GM08714 (cell line): Measurements from ENCODE around the gene RPS27A.
"Not testable (repeated sequence)": the region's sequence is repeated elsewhere in the genome, so short reads cannot be mapped to it uniquely, and the experiment has no call there.

Source experiments
- H3K4me3 ChIP-seq: fragments of 200-500 bp; sonication (Bioruptor generic); 2 replicates; pipeline ENCODE4 v1.5.1; 2014; ENCODE audit warnings: mild to moderate bottlenecking, low read length, inconsistent platforms
- ZNF274 ChIP-seq: IDR thresholded peaks from 2 replicates; pipeline ENCODE4 v1.6.1; 2012; ENCODE audit warnings: mild to moderate bottlenecking, low read depth, low read length

RPS27A gene

DNA sequence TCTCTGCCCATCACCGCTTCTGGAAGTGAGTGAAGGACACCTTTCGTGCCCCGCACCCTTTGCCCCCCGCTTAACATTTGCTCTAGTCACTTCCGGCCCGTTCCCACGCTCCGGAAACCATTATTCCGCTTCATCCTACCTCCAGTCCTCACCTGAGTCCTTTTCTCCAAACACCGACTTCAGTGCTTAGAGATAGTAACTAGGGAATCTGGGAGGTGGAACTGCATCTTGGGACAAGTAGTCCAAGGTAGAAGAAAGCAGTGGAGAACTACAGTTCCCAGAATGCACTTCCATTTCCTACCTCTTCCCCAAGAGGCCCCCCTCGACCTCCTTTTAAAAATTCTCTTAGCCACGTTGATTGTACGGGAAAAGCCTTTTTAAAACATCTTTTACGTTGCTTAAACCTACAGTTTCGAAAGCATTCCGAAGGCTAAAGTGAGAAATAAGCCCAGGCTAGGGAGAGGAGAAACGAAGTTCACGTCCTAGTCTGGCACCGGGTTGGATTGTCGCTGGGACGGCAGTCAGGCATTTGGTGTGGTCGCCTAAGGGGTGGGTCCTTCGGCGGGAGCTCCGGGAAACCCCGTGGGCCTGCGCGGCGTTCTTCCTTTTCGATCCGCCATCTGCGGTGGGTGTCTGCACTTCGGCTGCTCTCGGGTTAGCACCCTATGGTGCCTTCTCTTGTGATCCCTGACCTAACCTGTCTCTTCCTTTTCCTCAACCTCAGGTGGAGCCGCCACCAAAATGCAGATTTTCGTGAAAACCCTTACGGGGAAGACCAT, at the start of gene RPS27A, which contains the start of gene CLHC1:
Gene RPS27A (plus strand): TSS at position 605 of the 779 bp plus-strand sequence. CDS start 137 bp downstream, at position 742.
Gene CLHC1 (minus strand): TSS at position 210 of the 779 bp plus-strand sequence. CDS start 9,882 bp downstream, outside the sequence.
- TF ChIP-seq ZNF274 = no peak
- peak within 1 kb of the TSS; percentile 74 for H3K4me3 ChIP-seq

DNA sequence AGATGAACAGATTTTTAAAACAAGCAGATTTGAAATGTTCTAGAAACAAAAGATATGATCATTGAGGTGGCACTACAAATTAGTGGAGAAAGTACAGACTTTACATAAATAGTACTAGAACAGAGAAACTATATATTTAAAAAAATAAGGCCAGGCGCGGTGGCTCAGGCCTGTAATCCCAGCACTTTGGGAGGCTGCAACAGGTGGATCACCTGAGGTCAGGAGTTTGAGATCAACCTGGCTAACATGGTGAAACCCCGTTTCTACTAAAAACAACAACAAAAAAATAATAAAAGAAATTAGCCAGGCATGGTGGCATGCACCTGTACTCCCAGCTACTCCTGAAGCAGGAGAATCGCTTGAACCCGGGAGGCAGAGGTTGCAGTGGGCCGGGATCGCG, 45.7 kb upstream of the RPS27A start:
- H3K4me3 ChIP-seq = not testable (repeated sequence)

DNA sequence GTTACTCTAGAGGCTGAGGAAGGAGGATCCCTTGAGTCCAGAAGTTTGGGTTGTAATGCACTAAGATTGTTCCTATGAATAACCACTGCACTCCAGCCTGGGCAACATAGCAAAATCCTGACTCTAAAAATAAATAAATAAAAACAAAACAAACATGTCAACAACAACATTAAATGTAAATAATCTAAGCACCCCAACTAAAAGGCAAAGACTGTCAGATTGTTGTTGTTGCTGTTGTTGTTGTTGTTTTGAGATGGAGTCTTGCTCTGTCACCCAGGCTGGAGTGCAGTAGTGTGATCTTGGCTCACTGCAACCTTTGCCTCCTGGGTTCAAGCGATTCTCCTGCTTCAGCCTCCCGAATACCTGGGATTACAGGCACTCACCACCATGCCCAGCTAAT, 40.6 kb upstream of the RPS27A start:
- H3K4me3 ChIP-seq = not testable (repeated sequence)

DNA sequence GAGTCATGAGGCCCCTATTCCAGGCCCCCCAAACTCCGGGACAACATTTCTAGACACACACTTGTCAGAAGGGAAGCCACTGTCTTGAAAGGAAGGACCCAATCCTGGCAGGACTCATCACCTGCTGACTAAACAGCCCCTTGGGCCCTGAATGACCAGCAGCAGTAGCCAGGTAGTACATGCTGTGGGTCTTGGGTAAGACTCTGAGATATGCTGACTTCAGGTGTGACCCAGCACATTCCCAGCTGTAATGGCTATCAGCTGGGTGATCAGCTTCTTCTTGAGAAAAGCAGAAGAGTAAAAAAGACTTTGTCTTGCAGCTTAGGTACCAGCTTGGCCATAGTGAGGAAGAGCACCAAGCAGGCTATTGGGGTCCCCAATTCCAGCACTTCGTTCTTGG, 36.0 kb upstream of the RPS27A start:
- H3K4me3 ChIP-seq = no peak overlapping the region
- TF ChIP-seq ZNF274 = no peak

DNA sequence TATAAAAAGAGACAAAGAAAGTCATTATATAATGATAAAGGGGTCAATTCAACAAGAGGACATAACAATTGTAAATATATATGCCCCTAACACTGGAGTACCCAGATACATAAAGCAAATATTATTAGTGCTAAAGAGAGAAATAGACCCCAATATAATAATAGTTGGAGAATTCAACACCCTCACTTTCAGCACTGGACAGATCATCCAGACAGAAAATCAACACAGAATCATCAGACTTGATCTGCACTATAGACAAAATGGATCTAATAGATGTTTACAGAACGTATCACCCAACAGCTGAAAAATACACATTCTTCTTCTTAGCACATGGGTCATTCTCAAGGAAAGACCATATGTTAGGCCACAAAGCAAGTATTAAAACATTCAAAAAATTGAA, 32.1 kb upstream of the RPS27A start:
- no peak for TF ChIP-seq ZNF274
- no peak overlapping the region for H3K4me3 ChIP-seq

DNA sequence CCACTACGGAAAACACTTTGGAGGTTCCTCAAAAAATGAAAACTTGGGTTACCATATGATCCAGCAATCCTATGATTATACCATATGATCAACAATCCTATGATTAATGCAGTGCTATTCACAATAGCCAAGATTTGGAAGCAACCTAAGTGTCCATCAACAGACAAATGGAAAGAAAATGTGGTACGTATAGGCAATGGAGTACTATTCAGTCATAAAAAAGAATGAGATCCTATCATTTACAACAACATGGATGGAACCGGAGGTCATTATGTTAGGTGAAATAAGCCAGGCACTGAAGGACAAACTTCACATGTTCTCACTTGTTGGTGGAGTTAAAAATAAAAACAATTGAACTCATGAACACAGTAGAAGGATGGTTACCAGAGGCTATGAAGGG, 28.0 kb upstream of the RPS27A start:
- no peak overlapping the region for H3K4me3 ChIP-seq
- no peak for TF ChIP-seq ZNF274

DNA sequence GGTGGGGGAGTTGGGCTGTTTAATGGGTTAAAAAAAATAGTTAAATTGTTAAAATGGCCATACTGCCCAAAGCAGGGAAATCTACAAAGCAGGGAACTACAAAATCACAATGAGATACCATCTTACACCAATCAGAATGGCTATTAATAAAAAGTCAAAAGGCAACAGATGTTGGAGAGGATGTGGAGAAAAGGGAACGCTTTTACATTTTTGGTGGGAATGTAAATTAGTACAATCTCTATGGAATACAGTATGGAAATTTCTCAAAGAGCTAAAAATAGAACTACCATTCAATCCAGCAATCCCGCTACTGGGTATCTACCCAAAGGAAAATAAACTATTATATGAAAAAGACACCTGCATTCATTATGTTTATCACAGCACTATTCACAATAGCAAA, 27.5 kb upstream of the RPS27A start:
- TF ChIP-seq ZNF274 = no peak
- H3K4me3 ChIP-seq = no peak overlapping the region

DNA sequence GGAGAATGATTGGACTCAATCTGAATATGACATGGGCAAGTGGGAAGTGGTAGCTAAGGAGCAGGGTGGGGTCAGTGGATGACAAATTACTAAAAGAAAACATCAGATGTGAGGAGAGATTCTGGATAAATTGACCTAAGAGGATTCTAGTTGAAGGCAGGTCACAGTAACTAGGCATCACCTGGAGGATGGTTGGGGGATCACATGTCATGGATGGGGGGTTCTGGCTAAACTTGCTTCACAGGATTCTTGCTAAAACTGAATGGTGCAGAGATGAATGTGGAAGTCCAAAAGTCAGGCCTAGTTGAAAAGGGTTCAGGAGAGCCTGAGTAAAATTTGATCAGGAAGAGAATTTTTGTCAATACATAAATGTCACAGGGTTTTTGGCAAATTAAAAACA, 18.7 kb upstream of the RPS27A start:
- no peak overlapping the region for H3K4me3 ChIP-seq
- no peak for TF ChIP-seq ZNF274

DNA sequence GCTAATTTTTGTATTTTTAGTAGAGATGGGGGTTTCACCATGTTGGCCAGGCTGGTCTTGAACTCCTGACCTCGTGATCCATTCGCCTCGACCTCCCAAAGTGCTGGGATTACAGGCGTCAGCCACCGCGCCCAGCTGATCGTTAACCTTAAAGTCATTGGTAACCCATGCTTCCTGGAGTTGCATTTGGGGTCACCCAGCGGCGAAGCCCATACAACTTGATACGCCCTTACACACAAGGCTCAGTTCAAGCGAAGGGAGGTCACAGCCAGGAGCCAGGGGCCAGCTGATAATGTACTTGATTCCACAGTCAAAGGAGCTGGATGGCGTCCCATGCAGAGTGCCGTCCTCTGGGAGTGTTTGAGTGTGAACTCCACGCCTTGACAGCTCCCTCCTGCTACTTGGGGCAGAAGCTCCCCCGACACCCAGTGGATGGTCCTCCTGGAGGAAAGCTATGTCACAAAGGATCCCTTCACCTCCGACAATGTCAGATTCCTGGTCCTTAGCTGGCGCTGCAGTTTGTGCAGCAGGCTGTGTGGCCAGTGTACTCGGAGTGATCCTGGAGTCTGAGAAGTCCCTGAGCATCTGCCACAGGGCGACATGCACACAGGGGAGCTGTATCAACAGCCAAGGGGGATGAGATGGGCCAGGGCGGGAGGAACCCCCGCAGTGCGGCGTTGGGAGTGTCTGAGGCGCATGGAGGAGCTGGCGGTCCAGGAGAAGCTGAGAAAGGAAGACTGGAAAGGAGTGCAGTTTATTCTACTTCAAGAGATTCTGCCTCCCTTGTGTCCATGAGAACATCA, 8.3 kb upstream of the RPS27A start:
- H3K4me3 ChIP-seq = no peak overlapping the region
- TF ChIP-seq ZNF274 = no peak

DNA sequence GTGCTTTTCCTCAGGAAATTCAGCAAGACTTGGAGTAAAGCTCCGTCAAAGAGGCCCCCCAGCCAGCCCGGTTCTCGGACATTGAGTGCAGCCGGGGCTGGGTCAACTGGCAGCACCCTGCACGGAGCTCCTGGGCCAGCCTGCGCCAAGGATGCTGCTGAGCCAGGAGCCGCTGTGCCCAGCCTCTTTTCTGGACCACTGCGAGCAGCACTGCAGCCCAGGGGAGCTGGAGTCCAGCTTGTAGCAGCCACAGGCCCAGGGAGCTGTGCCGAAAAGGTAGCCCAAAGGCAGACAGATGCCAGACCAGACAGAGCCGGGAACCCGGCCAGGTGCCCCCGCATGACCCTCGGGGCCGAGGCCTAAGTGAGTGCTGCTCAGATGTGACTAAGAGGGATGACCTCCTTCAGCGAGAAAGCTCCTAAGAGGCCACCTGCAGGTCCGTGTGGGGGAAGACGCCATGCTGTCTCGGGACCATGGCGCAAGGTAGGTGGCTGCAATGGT, 7.7 kb upstream of the RPS27A start:
- no peak for TF ChIP-seq ZNF274
- H3K4me3 ChIP-seq = no peak overlapping the region

DNA sequence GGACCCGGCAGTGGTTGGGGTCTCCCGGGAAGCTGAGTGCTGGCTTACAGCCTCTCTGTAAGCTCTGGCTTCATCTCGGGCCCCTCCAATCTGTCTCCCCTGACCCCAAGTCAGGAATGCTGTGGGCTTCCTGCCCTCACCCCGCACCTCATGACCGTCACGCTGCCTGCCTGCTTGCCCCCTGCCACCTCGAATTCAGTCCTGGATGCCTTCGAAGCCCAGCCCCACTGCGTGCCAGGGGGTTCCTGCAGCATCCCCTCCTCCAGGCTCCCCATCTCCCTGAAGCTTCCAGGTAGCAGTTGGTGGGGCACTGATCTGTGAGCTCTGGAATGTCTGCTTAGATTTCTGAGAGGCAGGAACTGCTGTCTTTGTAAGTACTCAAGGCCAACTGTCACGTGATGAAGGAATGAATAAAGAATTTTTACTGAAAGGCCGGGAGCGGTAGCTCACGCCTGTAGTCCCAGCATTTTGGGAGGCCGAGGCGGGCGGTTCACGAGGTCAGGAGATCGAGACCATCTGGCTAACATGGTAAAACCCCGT, 6.9 kb upstream of the RPS27A start:
- TF ChIP-seq ZNF274 = no peak
- no peak overlapping the region for H3K4me3 ChIP-seq

DNA sequence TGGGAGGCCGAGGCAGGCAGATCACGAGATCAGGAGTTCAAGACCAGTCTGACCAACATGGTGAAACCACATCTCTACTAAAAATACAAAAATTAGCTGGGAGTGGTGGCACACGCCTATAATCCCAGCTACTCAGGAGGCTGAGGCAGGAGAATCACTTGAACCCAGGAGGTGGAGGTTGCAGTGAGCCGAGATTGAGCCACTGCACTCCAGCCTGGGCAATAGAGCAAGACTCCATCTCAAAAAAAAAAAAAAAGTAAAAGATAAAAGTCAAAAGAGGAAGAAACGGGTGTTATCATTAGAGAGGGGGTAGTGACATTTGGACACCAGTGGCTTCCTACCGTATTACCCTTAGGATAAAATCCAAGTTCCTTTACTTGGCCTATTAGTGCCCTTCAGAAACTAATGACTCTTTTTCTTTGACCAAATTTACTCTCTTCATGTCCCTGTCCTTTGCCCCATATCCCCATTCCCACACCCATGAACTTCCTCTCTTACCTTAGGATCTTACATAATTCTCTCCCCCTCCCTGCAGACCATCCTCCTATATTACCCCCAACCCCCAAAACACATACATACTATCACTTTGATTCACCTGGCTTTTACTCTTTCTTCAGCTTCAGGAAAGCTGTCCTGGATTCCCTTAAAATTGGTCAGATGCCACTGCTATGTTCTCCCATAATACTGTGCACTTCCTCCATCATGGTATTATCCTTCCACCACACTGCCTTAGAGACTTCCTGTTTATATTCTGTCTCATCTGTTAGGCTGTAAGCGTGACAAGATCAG, 4.9 kb upstream of the RPS27A start:
- not testable (repeated sequence) for H3K4me3 ChIP-seq

DNA sequence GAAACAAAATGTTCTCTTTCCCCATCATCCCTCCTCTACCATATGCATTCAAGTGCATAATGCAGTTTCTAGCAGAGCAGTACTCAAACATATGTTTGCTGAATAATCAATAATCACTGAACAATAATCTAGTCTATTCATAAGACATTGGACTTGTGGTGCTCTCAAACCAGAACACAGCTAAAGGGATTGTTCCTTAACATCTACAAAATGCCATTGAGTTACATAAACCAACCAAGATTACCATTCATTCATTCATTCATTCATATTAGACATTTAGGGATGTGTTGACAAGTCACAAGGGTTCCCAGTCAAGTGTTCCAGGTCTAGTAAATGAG, 4.3 kb upstream of the RPS27A start:
- TF ChIP-seq ZNF274 = no peak
- H3K4me3 ChIP-seq = no peak overlapping the region

DNA sequence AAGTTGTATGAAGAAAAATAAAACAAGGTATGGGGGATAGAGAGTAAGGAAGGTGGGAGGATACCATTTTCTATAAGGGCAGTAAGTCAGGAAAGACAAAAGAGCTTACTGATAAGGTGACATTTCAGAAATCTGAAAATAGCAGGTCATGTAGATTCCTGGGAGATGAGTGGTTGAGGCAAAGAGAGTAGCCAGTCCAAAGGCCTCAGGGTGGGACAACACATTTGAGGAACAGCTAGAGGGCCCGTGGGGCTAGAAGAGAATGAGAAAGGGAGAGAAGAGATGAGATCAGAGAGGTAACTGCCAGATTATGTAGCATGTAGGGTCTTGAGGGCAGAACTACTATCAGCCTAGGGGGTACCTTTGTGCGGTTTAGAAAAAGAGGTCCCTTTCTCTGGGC, 3.3 kb upstream of the RPS27A start:
- no peak for TF ChIP-seq ZNF274
- H3K4me3 ChIP-seq = no peak overlapping the region
